ENCODE measurements around the gene NCR1. TPM values are rescaled to one million over a fixed set of nuclear protein-coding genes. Genes with fewer than 3 reads are reported as not detected.
"Not testable (repeated sequence)": the region's sequence is repeated elsewhere in the genome, so short reads cannot be mapped to it uniquely, and the experiment has no call there.

The NCR1 gene
- total and polyA plus RNA-seq, 10 of the 15 experiments (the other 5 are each of a cell fraction or from before 2014, with no cell fraction given): 0.06 to 6.9 (median 0.13) TPM; not detected in 7

GRCh38 chr19:54938906-54939305, 33.0 kb downstream of the NCR1 start (continued):
- TF ChIP-seq SUZ12 (IDR thresholded peaks at IDR 0.05; ENCODE audit: unreplicated experiment) (no peak), RELA (IDR thresholded peaks at IDR 0.05; ENCODE audit: borderline replicate concordance, partially characterized antibody) (no peak), ZBTB4 (CRISPR knock-in tag; IDR thresholded peaks at IDR 0.05) (no peak), CBX5 (IDR thresholded peaks at IDR 0.05; ENCODE audit: low read depth) (no peak), MTA2 (IDR thresholded peaks at IDR 0.05; ENCODE audit: low read depth) (no peak), FOXK2 (IDR thresholded peaks at IDR 0.05) (no peak)

- intact Hi-C loops (cut with micrococcal nuclease; ENCODE audit: unreplicated experiment): not testable (repeated sequence)
These were observed 33.6 kb downstream of the NCR1 start for GRCh38 chr19:54939538-54939937.

GRCh38 chr19:54943772-54944361, 37.9 kb downstream of the NCR1 start:
- in situ Hi-C loops (cut with MboI); H3K4me2 ChIP-seq (ENCODE audit: control insufficient read depth, insufficient read depth); DNase-seq (ENCODE audit: low read depth, low spot score); H3K4me1 ChIP-seq (ENCODE audit: control insufficient read depth, insufficient read depth, low read length); RAD21 ChIA-PET (ENCODE audit: unreplicated experiment); H3K36me3 ChIP-seq (ENCODE audit: control insufficient read depth in 2 of 2, insufficient read depth in 2 of 2, low read length in 1 of 2); H2AFZ ChIP-seq (ENCODE audit: control insufficient read depth, low read depth, low read length); H3K79me2 ChIP-seq (ENCODE audit: control insufficient read depth, insufficient read depth, low read length); BruUV-seq (replicated peaks); H3K9me3 ChIP-seq (replicated peaks; ENCODE audit: control insufficient read depth, insufficient read depth, low read length); intact Hi-C loops (cut with micrococcal nuclease; ENCODE audit: unreplicated experiment); H3K4me3 ChIP-seq; FAIRE-seq; CTCF ChIA-PET; ATAC-seq; H3K9ac ChIP-seq (ENCODE audit: control insufficient read depth, insufficient read depth, low read length); SMC1A ChIA-PET (ENCODE audit: uncharacterized antibody, unreplicated experiment); H4K20me1 ChIP-seq (ENCODE audit: control insufficient read depth, insufficient read depth); H3K27me3 ChIP-seq (replicated peaks in 1 of 2; ENCODE audit: control insufficient read depth in 2 of 2, insufficient read depth in 2 of 2, low read length in 1 of 2); H3K27ac ChIP-seq (ENCODE audit: control insufficient read depth, insufficient read depth); POLR2A ChIA-PET: not testable (repeated sequence)
- 51% methylated on average over 11 of the region's 11 CpGs for WGBS (ENCODE audit: insufficient coverage, insufficient replicate concordance, low lambda C conversion rate, missing lambda C conversion rate)

More at GRCh38 chr19:54939538-54939937, 33.6 kb downstream of the NCR1 start:
- ATAC-seq; in situ Hi-C loops (cut with MboI); DNase-seq (ENCODE audit: low read depth, low spot score); CTCF ChIA-PET; H3K9ac ChIP-seq (ENCODE audit: control insufficient read depth, insufficient read depth, low read length); H3K27ac ChIP-seq (ENCODE audit: control insufficient read depth, insufficient read depth); H3K36me3 ChIP-seq (ENCODE audit: control insufficient read depth in 2 of 2, insufficient read depth in 2 of 2, low read length in 1 of 2); H2AFZ ChIP-seq (ENCODE audit: control insufficient read depth, low read depth, low read length); H3K4me2 ChIP-seq (ENCODE audit: control insufficient read depth, insufficient read depth); H3K79me2 ChIP-seq (ENCODE audit: control insufficient read depth, insufficient read depth, low read length); H3K9me3 ChIP-seq (replicated peaks; ENCODE audit: control insufficient read depth, insufficient read depth, low read length); POLR2A ChIA-PET; H3K27me3 ChIP-seq (replicated peaks in 1 of 2; ENCODE audit: control insufficient read depth in 2 of 2, insufficient read depth in 2 of 2, low read length in 1 of 2); H4K20me1 ChIP-seq (ENCODE audit: control insufficient read depth, insufficient read depth); BruUV-seq (replicated peaks); SMC1A ChIA-PET (ENCODE audit: uncharacterized antibody, unreplicated experiment); FAIRE-seq; RAD21 ChIA-PET (ENCODE audit: unreplicated experiment); H3K4me3 ChIP-seq: not testable (repeated sequence)
- peaks cover 13% of the 10 kb centered on the region for H3K4me1 ChIP-seq (ENCODE audit: control insufficient read depth, insufficient read depth, low read length)
- WGBS (ENCODE audit: insufficient coverage, insufficient replicate concordance, low lambda C conversion rate, missing lambda C conversion rate): 55% methylated on average over 6 of the region's 28 CpGs
